Femur (tissue), 1 donor: Measurements from ENCODE around the gene ATXN1.
"Not testable (repeated sequence)": the region's sequence is repeated elsewhere in the genome, so short reads cannot be mapped to it uniquely, and the experiment has no call there.

Experiments used
- DNase-seq: peaks from one replicate; pipeline ENCODE4 v3.0.0-alpha.2; 2017

Gene ATXN1

GRCh38 chr6:16470502-16471221, 290.6 kb downstream of the ATXN1 start:
- DNase-seq = no peak

GRCh38 chr6:16468991-16469615, 292.2 kb downstream of the ATXN1 start:
- no peak for DNase-seq

GRCh38 chr6:16466800-16467553, 294.3 kb downstream of the ATXN1 start:
- DNase-seq = no peak

GRCh38 chr6:16464045-16464444, 297.2 kb downstream of the ATXN1 start:
- DNase-seq = no peak

GRCh38 chr6:16463246-16463645, 298.0 kb downstream of the ATXN1 start:
- not testable (repeated sequence) for DNase-seq

GRCh38 chr6:16461491-16461890, 299.8 kb downstream of the ATXN1 start:
- DNase-seq = no peak

GRCh38 chr6:16459472-16459871, 301.8 kb downstream of the ATXN1 start:
- DNase-seq = not testable (repeated sequence)

GRCh38 chr6:16452348-16452747, 308.9 kb downstream of the ATXN1 start:
- no peak for DNase-seq

GRCh38 chr6:16450821-16451220, 310.4 kb downstream of the ATXN1 start:
- no peak for DNase-seq

GRCh38 chr6:16450285-16450684, 311.0 kb downstream of the ATXN1 start:
- no peak for DNase-seq

GRCh38 chr6:16446273-16446672, 315.0 kb downstream of the ATXN1 start:
- DNase-seq = no peak

GRCh38 chr6:16442031-16442430, 319.2 kb downstream of the ATXN1 start:
- no peak for DNase-seq

- DNase-seq = no peak
These were observed 320.0 kb downstream of the ATXN1 start for GRCh38 chr6:16441262-16441661.

GRCh38 chr6:16440636-16441212, 320.5 kb downstream of the ATXN1 start:
- no peak for DNase-seq

GRCh38 chr6:16438718-16439591, 322.3 kb downstream of the ATXN1 start:
- no peak for DNase-seq

GRCh38 chr6:16437984-16438383, 323.3 kb downstream of the ATXN1 start:
- DNase-seq = no peak

- no peak for DNase-seq
These were observed 324.2 kb downstream of the ATXN1 start for GRCh38 chr6:16437095-16437494.

GRCh38 chr6:16436550-16436949, 324.7 kb downstream of the ATXN1 start:
- DNase-seq = no peak

GRCh38 chr6:16434885-16435284, 326.4 kb downstream of the ATXN1 start:
- no peak for DNase-seq

- DNase-seq = no peak
These were observed 327.8 kb downstream of the ATXN1 start for GRCh38 chr6:16433338-16433890.

- peak; percentile 77 for DNase-seq
These were observed 328.9 kb downstream of the ATXN1 start for GRCh38 chr6:16432075-16433032.
